H1 (cell line): Measurements from ENCODE around the gene RBMX2. TPM values are rescaled to one million over a fixed set of nuclear protein-coding genes. Genes with fewer than 3 reads are reported as not detected.

Experiments
- CHD7 ChIP-seq: fragments of 300-600 bp; sonication (generic); IDR thresholded peaks from 2 replicates; pipeline ENCODE4 v1.7.1; 2012; ENCODE audit warnings: low read length, moderate library complexity, mild to moderate bottlenecking, inconsistent platforms; ENCODE audit not compliant: insufficient replicate concordance
- HDAC2 ChIP-seq, 2 experiments: fragments of 300-600 bp in 1 of 2; sonication (generic) in 1 of 2; IDR thresholded peaks; 2 replicates each; pipeline ENCODE4 v1.6.1; 2011 to 2012; ENCODE audit warnings: low read depth in 2 of 2, low read length in 2 of 2, mild to moderate bottlenecking in 2 of 2, moderate library complexity in 2 of 2, borderline replicate concordance in 1 of 2, inconsistent platforms in 1 of 2
- JUND ChIP-seq: IDR thresholded peaks from 2 replicates; pipeline ENCODE4 v1.6.1; 2011; ENCODE audit warnings: mild to moderate bottlenecking, improper control_type of control experiment, low read length
- POU5F1 ChIP-seq: IDR thresholded peaks from 2 replicates; pipeline ENCODE4 v1.6.1; 2011; ENCODE audit warnings: low read depth, mild to moderate bottlenecking, low read length, moderate library complexity
- SIRT6 ChIP-seq: IDR thresholded peaks from one replicate; pipeline ENCODE4 v1.7.1; 2012; ENCODE audit warnings: low read length, inconsistent platforms
- SRF ChIP-seq: IDR thresholded peaks from 2 replicates; pipeline ENCODE4 v1.6.1; 2011; ENCODE audit warnings: mild to moderate bottlenecking, low read depth, low read length, moderate library complexity
- TAF1 ChIP-seq: IDR thresholded peaks from 2 replicates; pipeline ENCODE4 v1.6.1; 2011; ENCODE audit warnings: mild to moderate bottlenecking, low read depth, low read length
- polyA plus RNA-seq, 7 experiments: library from polyadenylated mRNA; depleted of rRNA in 3 of 7; stranded (reverse) in 5 of 7; unstranded in 2 of 7; fragments of >200 nt in 5 of 7; fragments of 200-250 nt in 2 of 7; gene quantifications; 1 replicate in 5 of 7; 2 replicates in 1 of 7; 4 replicates in 1 of 7; pipeline versions ENCODE4 v1.2.1 to v1.2.3, GENCODE V29; 2011 to 2013; ENCODE audit warnings: missing spikeins in 2 of 7, mixed read lengths in 2 of 7
- total RNA-seq: library from RNA; stranded (reverse); fragmentation: NEBNext Ultra II Directional; extraction: Animal tissue kit (Norgen Biotek cat#: 25700); gene quantifications from 2 replicates; pipeline ENCODE4 v1.2.1, GENCODE V29; 2021

Gene RBMX2
- total and polyA plus RNA-seq, 2 of the 8 experiments (the other 6 are each of a cell fraction or from before 2014, with no cell fraction given) = 10.8 to 23.2 TPM

- TF ChIP-seq CHD7 (no peak), HDAC2 (IDR thresholded peaks at IDR 0.05; ENCODE audit: borderline replicate concordance in 1 of 2, low read depth in 2 of 2, low read length in 2 of 2) (no peak), JUND (no peak), POU5F1 (no peak), SIRT6 (no peak), TAF1 (no peak), SRF (no peak)
These were observed 459 bp downstream of the RBMX2 start (continued) for GRCh38 chrX:130402208-130402684.
